Calu3 (cell line): ENCODE results near the gene EXOG. TPM values are rescaled to one million over a fixed set of nuclear protein-coding genes. Genes with fewer than 3 reads are reported as not detected.

Experiments
- BruUV-seq: library from RNA; stranded (reverse); fragments of 400-500 nt; replicated peaks from 2 replicates; lab custom pipeline; 2021; lab: Mats Ljungman, UMichigan
- CTCF ChIA-PET: fragments of 300-600 bp; sonication (Branson Sonifier 250); formaldehyde crosslinking; loops from one replicate; lab custom pipeline; 2022; ENCODE audit warnings: antibody characterized with exemption; lab: Charles Lee
- DNase-seq: peaks from one replicate; pipeline ENCODE4 v3.0.0; 2022
- H3K27ac Mint-ChIP-seq: one replicate; pipeline ENCODE4 v1.8.0; 2022; ENCODE audit warnings: mixed read lengths; ENCODE audit not compliant: unreplicated experiment
- H3K27me3 Mint-ChIP-seq: one replicate; pipeline ENCODE4 v1.8.0; 2022; ENCODE audit warnings: mixed read lengths; ENCODE audit not compliant: unreplicated experiment
- H3K36me3 Mint-ChIP-seq: one replicate; pipeline ENCODE4 v1.8.0; 2022; ENCODE audit warnings: mild to moderate bottlenecking, moderate library complexity, mixed read lengths; ENCODE audit not compliant: insufficient read depth, unreplicated experiment
- H3K4me1 Mint-ChIP-seq: one replicate; pipeline ENCODE4 v1.8.0; 2022; ENCODE audit warnings: mild to moderate bottlenecking, low read depth, mixed read lengths; ENCODE audit not compliant: unreplicated experiment
- H3K4me3 Mint-ChIP-seq: one replicate; pipeline ENCODE4 v1.8.0; 2022; ENCODE audit warnings: mild to moderate bottlenecking, low read depth, moderate library complexity, mixed read lengths; ENCODE audit not compliant: unreplicated experiment
- H3K9me3 Mint-ChIP-seq: one replicate; pipeline ENCODE4 v1.8.0; 2022; ENCODE audit warnings: low read depth, mixed read lengths; ENCODE audit not compliant: unreplicated experiment
- CTCF ChIP-seq: fragments of 200-600 bp; IDR thresholded peaks from one replicate; pipeline ENCODE4 v1.8.0; 2022; ENCODE audit warnings: antibody characterized with exemption; ENCODE audit not compliant: unreplicated experiment
- intact Hi-C: fragments of 100-400 bp; cut with micrococcal nuclease; formaldehyde crosslinking; loops from one replicate; pipeline ENCODE4 v1.10.0; 2022; ENCODE audit not compliant: unreplicated experiment
- total RNA-seq: library from RNA; stranded (reverse); gene quantifications from 2 replicates; pipeline ENCODE4 v1.2.3, GENCODE V29; 2022

The EXOG gene
- total RNA-seq, 1 experiment from 2014 or later, result 13.2 TPM

- TF ChIP-seq CTCF, result no peak
- Mint-ChIP-seq H3K4me3 (no peak overlapping the region), H3K27ac (no peak overlapping the region), H3K4me1 (no peaks in the 10 kb centered on the region), H3K27me3 (peaks cover 67% of the 10 kb centered on the region), H3K36me3 (no peaks in the 10 kb centered on the region), H3K9me3 (peaks cover 6% of the 10 kb centered on the region)
- CTCF ChIA-PET, result no interaction called here
- BruUV-seq, result no TSS peak
- DNase-seq, result no peak
- intact Hi-C loops, result no loop called here
Measured at GRCh38 chr3:38549486-38549885, 53.3 kb downstream of the EXOG start.

- CTCF ChIA-PET, result no interaction called here
- Mint-ChIP-seq H3K9me3 (peaks cover 6% of the 10 kb centered on the region), H3K4me1 (no peaks in the 10 kb centered on the region), H3K27ac (no peak overlapping the region), H3K27me3 (peaks cover 60% of the 10 kb centered on the region), H3K4me3 (no peak overlapping the region), H3K36me3 (no peaks in the 10 kb centered on the region)
- no TSS peak for BruUV-seq
- intact Hi-C loops, result no loop called here
- TF ChIP-seq CTCF, result no peak
- DNase-seq, result no peak
Measured at GRCh38 chr3:38549957-38550840, 54.1 kb downstream of the EXOG start.

- TF ChIP-seq CTCF, result no peak
- Mint-ChIP-seq H3K36me3 (no peaks in the 10 kb centered on the region), H3K4me3 (no peak overlapping the region), H3K27ac (no peak overlapping the region), H3K9me3 (peaks cover 6% of the 10 kb centered on the region), H3K4me1 (no peaks in the 10 kb centered on the region), H3K27me3 (peaks cover 60% of the 10 kb centered on the region)
- CTCF ChIA-PET, result no interaction called here
- DNase-seq, result no peak
- intact Hi-C loops, result no loop called here
- BruUV-seq, result no TSS peak
Measured at GRCh38 chr3:38551026-38551832, 55.1 kb downstream of the EXOG start.

- H3K36me3 Mint-ChIP-seq, result no peaks in the 10 kb centered on the region
- no peak overlapping the region for H3K27ac Mint-ChIP-seq
- H3K27me3 Mint-ChIP-seq, result peaks cover 66% of the 10 kb centered on the region
- peaks cover 6% of the 10 kb centered on the region for H3K9me3 Mint-ChIP-seq
- no peaks in the 10 kb centered on the region for H3K4me1 Mint-ChIP-seq
- CTCF ChIA-PET, result no interaction called here
- intact Hi-C loops, result no loop called here
- DNase-seq, result no peak
- TF ChIP-seq CTCF, result no peak
- BruUV-seq, result no TSS peak
- H3K4me3 Mint-ChIP-seq, result no peak overlapping the region
Measured at GRCh38 chr3:38552364-38552763, 56.2 kb downstream of the EXOG start.
